Subcutaneous abdominal adipose tissue (tissue), 5 donors: ENCODE data around the gene HYAL3.
"Not testable (repeated sequence)": the region's sequence is repeated elsewhere in the genome, so short reads cannot be mapped to it uniquely, and the experiment has no call there.

Source experiments
- H3K27ac ChIP-seq: one replicate; pipeline ENCODE4 v1.7.0; 2013; ENCODE audit warnings: low read depth, mild to moderate bottlenecking, inconsistent platforms, low read length, moderate library complexity
- H3K27me3 ChIP-seq, 5 donors: one replicate each; pipeline ENCODE4 v1.7.0; 2013; ENCODE audit warnings: low read length in 5 of 5, inconsistent platforms in 1 of 5; ENCODE audit not compliant: control insufficient read depth in 5 of 5, insufficient read depth in 4 of 5
- H3K36me3 ChIP-seq, 5 donors: one replicate each; pipeline ENCODE4 v1.7.0; 2013; ENCODE audit warnings: low read length in 5 of 5; ENCODE audit not compliant: control insufficient read depth in 5 of 5, insufficient read depth in 5 of 5
- H3K4me1 ChIP-seq, 5 donors: one replicate each; pipeline ENCODE4 v1.7.0; 2013; ENCODE audit warnings: low read length in 5 of 5, mild to moderate bottlenecking in 3 of 5, moderate library complexity in 1 of 5; ENCODE audit not compliant: control insufficient read depth in 5 of 5, insufficient read depth in 5 of 5
- H3K4me3 ChIP-seq, 5 donors: one replicate each; pipeline ENCODE4 v1.7.0; 2013; ENCODE audit warnings: low read length in 5 of 5, low read depth in 1 of 5
- H3K9ac ChIP-seq, 5 donors: one replicate each; pipeline ENCODE4 v1.7.0; 2013; ENCODE audit warnings: low read length in 5 of 5, mild to moderate bottlenecking in 4 of 5, moderate library complexity in 3 of 5
- H3K9me3 ChIP-seq, 5 donors: one replicate each; pipeline ENCODE4 v1.7.0; 2013; ENCODE audit warnings: low read length in 5 of 5; ENCODE audit not compliant: control insufficient read depth in 5 of 5
- donor health status: healthy.
- donor health status: healthy.
- donor health status: healthy.
- donor health status: healthy.
- donor health status: healthy.

HYAL3 gene

GRCh38 chr3:50278123-50278879, 20.9 kb downstream of the HYAL3 start:
- Histone ChIP-seq H3K4me1 (peaks cover 0 to 26% (median 14%) of the 10 kb centered on the region in 5 donors), H3K27ac (no peak overlapping the region), H3K9ac (peak overlapping the region in 1 of 5 donors; percentile 10)

GRCh38 chr3:50276762-50277101, 22.5 kb downstream of the HYAL3 start:
- peaks cover under 1 to 31% (median 24%) of the 10 kb centered on the region in 5 donors for H3K4me1 ChIP-seq
- H3K27me3 ChIP-seq: peaks cover 0 to 9% (median 3%) of the 10 kb centered on the region in 5 donors
- no peak overlapping the region for H3K9ac ChIP-seq
- H3K9me3 ChIP-seq: no peaks in the 10 kb centered on the region
- no peak overlapping the region for H3K27ac ChIP-seq
- no peak overlapping the region for H3K4me3 ChIP-seq
- peaks cover 0 to 5% (median 0%) of the 10 kb centered on the region in 5 donors for H3K36me3 ChIP-seq

More at GRCh38 chr3:50278123-50278879, 20.9 kb downstream of the HYAL3 start:
- Histone ChIP-seq H3K9me3 (no peaks in the 10 kb centered on the region), H3K27me3 (peaks cover 0 to 9% (median 3%) of the 10 kb centered on the region in 5 donors), H3K4me3 (no peak overlapping the region), H3K36me3 (peaks cover 0 to 5% (median 0%) of the 10 kb centered on the region in 5 donors)

- Histone ChIP-seq H3K36me3 (peaks cover 0 to 5% (median 0%) of the 10 kb centered on the region in 5 donors), H3K9ac (no peak overlapping the region), H3K4me3 (no peak overlapping the region), H3K27ac (no peak overlapping the region), H3K4me1 (peaks cover 5 to 37% (median 29%) of the 10 kb centered on the region in 5 donors), H3K27me3 (peaks cover 0 to 9% (median 3%) of the 10 kb centered on the region in 5 donors), H3K9me3 (no peaks in the 10 kb centered on the region)
These were observed 23.0 kb downstream of the HYAL3 start for GRCh38 chr3:50275996-50276761.

- Histone ChIP-seq H3K27me3 (peaks cover 0 to 9% (median 3%) of the 10 kb centered on the region in 5 donors), H3K9ac (no peak overlapping the region), H3K4me3 (peak overlapping the region in 1 of 5 donors; percentile 32), H3K9me3 (no peaks in the 10 kb centered on the region), H3K36me3 (peaks cover 0 to 5% (median 0%) of the 10 kb centered on the region in 5 donors), H3K27ac (no peak overlapping the region), H3K4me1 (peaks cover 5 to 42% (median 37%) of the 10 kb centered on the region in 5 donors)
These were observed 23.8 kb downstream of the HYAL3 start for GRCh38 chr3:50275141-50275995.

GRCh38 chr3:50274371-50275104, 24.7 kb downstream of the HYAL3 start:
- no peak overlapping the region for H3K4me3 ChIP-seq
- peaks cover 5 to 50% (median 45%) of the 10 kb centered on the region in 5 donors for H3K4me1 ChIP-seq
- H3K9me3 ChIP-seq: no peaks in the 10 kb centered on the region
- H3K27ac ChIP-seq: no peak overlapping the region
- H3K36me3 ChIP-seq: peaks cover 0 to 5% (median 0%) of the 10 kb centered on the region in 5 donors
- peaks cover 0 to 9% (median 3%) of the 10 kb centered on the region in 5 donors for H3K27me3 ChIP-seq
- no peak overlapping the region for H3K9ac ChIP-seq

- Histone ChIP-seq H3K9me3 (no peaks in the 10 kb centered on the region), H3K9ac (no peak overlapping the region), H3K27me3 (peaks cover 0 to 9% (median 3%) of the 10 kb centered on the region in 5 donors), H3K27ac (no peak overlapping the region), H3K4me3 (no peak overlapping the region), H3K4me1 (peaks cover 6 to 59% (median 50%) of the 10 kb centered on the region in 5 donors), H3K36me3 (peaks cover 0 to 5% (median 0%) of the 10 kb centered on the region in 5 donors)
These were observed 25.5 kb downstream of the HYAL3 start for GRCh38 chr3:50273689-50274065.

GRCh38 chr3:50272911-50273688, 26.1 kb downstream of the HYAL3 start:
- H3K4me1 ChIP-seq: peaks cover 12 to 65% (median 56%) of the 10 kb centered on the region in 5 donors
- H3K27ac ChIP-seq: no peak overlapping the region
- peak overlapping the region in 4 of 5 donors; percentile 30 to 65 (median 62) for H3K4me3 ChIP-seq

GRCh38 chr3:50272538-50272910, 26.7 kb downstream of the HYAL3 start:
- not testable (repeated sequence) for H3K36me3 ChIP-seq, H3K4me3 ChIP-seq, H3K9ac ChIP-seq, H3K27ac ChIP-seq, H3K9me3 ChIP-seq
- H3K27me3 ChIP-seq: peaks cover 0 to 11% (median 3%) of the 10 kb centered on the region in 5 donors
- peaks cover 13 to 71% (median 61%) of the 10 kb centered on the region in 5 donors for H3K4me1 ChIP-seq

More at GRCh38 chr3:50272911-50273688, 26.1 kb downstream of the HYAL3 start:
- H3K36me3 ChIP-seq: peaks cover 0 to 5% (median 0%) of the 10 kb centered on the region in 5 donors
- H3K9me3 ChIP-seq: no peaks in the 10 kb centered on the region
- peak overlapping the region in 3 of 5 donors; percentile 42 to 53 (median 44) for H3K9ac ChIP-seq
- H3K27me3 ChIP-seq: peaks cover 0 to 9% (median 3%) of the 10 kb centered on the region in 5 donors
